ENCODE measurements around the gene NEAT1. TPM values are rescaled to one million over a fixed set of nuclear protein-coding genes. Genes with fewer than 3 reads are reported as not detected.

NEAT1 gene
- total RNA-seq, 1 experiment from 2014 or later, result 564 TPM

DNA sequence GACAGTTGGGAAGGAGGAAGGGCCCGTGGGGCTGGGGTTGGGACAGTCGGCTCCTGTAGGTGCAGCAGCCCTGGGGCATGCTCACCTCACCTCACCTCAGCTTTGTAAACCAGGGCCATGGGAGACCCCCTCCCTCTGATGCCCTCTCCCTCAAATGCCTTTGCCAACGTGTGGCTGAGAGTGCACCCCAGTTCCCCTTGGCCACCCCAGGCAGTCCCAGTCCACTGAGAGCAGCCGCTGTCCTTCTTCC, 4.2 kb upstream of the NEAT1 start:
- TF ChIP-seq, protein P1, sequence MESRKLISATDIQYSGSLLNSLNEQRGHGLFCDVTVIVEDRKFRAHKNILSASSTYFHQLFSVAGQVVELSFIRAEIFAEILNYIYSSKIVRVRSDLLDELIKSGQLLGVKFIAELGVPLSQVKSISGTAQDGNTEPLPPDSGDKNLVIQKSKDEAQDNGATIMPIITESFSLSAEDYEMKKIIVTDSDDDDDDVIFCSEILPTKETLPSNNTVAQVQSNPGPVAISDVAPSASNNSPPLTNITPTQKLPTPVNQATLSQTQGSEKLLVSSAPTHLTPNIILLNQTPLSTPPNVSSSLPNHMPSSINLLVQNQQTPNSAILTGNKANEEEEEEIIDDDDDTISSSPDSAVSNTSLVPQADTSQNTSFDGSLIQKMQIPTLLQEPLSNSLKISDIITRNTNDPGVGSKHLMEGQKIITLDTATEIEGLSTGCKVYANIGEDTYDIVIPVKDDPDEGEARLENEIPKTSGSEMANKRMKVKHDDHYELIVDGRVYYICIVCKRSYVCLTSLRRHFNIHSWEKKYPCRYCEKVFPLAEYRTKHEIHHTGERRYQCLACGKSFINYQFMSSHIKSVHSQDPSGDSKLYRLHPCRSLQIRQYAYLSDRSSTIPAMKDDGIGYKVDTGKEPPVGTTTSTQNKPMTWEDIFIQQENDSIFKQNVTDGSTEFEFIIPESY (IDR thresholded peaks at IDR 0.05; ENCODE audit: extremely low read depth, insufficient replicate concordance, low read length), result no peak
- TF ChIP-seq EZH2 (IDR thresholded peaks at IDR 0.05), result no peak
- no peak for TF ChIP-seq YY1 (IDR thresholded peaks at IDR 0.05; ENCODE audit: extremely low read depth, insufficient replicate concordance, low read depth, low read length)
- no peak for TF ChIP-seq RAD21 (IDR thresholded peaks at IDR 0.05; ENCODE audit: low read depth)
- no peak for TF ChIP-seq POLR2A (IDR thresholded peaks at IDR 0.05; ENCODE audit: borderline replicate concordance, extremely low read depth, insufficient read depth, insufficient read length)
- TF ChIP-seq FOSL1 (IDR thresholded peaks at IDR 0.05; ENCODE audit: low read depth), result no peak
- no peak for TF ChIP-seq EGR1 (IDR thresholded peaks at IDR 0.05; ENCODE audit: low read depth)
- TF ChIP-seq SRF (IDR thresholded peaks at IDR 0.05; ENCODE audit: low read depth), result no peak
- TF ChIP-seq, protein P2, sequence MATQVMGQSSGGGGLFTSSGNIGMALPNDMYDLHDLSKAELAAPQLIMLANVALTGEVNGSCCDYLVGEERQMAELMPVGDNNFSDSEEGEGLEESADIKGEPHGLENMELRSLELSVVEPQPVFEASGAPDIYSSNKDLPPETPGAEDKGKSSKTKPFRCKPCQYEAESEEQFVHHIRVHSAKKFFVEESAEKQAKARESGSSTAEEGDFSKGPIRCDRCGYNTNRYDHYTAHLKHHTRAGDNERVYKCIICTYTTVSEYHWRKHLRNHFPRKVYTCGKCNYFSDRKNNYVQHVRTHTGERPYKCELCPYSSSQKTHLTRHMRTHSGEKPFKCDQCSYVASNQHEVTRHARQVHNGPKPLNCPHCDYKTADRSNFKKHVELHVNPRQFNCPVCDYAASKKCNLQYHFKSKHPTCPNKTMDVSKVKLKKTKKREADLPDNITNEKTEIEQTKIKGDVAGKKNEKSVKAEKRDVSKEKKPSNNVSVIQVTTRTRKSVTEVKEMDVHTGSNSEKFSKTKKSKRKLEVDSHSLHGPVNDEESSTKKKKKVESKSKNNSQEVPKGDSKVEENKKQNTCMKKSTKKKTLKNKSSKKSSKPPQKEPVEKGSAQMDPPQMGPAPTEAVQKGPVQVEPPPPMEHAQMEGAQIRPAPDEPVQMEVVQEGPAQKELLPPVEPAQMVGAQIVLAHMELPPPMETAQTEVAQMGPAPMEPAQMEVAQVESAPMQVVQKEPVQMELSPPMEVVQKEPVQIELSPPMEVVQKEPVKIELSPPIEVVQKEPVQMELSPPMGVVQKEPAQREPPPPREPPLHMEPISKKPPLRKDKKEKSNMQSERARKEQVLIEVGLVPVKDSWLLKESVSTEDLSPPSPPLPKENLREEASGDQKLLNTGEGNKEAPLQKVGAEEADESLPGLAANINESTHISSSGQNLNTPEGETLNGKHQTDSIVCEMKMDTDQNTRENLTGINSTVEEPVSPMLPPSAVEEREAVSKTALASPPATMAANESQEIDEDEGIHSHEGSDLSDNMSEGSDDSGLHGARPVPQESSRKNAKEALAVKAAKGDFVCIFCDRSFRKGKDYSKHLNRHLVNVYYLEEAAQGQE (IDR thresholded peaks at IDR 0.05; ENCODE audit: low read depth), result no peak
- no peak for TF ChIP-seq CEBPB (IDR thresholded peaks at IDR 0.05; ENCODE audit: low read depth)
- TF ChIP-seq SP1 (IDR thresholded peaks at IDR 0.05; ENCODE audit: low read depth), result no peak
- no peak for TF ChIP-seq CBX3 (IDR thresholded peaks at IDR 0.05; ENCODE audit: low read depth)
- TF ChIP-seq, protein P3, sequence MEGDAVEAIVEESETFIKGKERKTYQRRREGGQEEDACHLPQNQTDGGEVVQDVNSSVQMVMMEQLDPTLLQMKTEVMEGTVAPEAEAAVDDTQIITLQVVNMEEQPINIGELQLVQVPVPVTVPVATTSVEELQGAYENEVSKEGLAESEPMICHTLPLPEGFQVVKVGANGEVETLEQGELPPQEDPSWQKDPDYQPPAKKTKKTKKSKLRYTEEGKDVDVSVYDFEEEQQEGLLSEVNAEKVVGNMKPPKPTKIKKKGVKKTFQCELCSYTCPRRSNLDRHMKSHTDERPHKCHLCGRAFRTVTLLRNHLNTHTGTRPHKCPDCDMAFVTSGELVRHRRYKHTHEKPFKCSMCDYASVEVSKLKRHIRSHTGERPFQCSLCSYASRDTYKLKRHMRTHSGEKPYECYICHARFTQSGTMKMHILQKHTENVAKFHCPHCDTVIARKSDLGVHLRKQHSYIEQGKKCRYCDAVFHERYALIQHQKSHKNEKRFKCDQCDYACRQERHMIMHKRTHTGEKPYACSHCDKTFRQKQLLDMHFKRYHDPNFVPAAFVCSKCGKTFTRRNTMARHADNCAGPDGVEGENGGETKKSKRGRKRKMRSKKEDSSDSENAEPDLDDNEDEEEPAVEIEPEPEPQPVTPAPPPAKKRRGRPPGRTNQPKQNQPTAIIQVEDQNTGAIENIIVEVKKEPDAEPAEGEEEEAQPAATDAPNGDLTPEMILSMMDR (IDR thresholded peaks at IDR 0.05 in 2 of 3, conservative IDR thresholded peaks at IDR 0.05 in 1 of 3; ENCODE audit: borderline replicate concordance in 1 of 3, insufficient read depth in 1 of 3, low read depth in 2 of 3, low read length in 2 of 3), result no peak
- no peak for TF ChIP-seq TCF7L2 (IDR thresholded peaks at IDR 0.05; ENCODE audit: borderline replicate concordance, extremely low read depth, insufficient read depth, insufficient read length)
- no peak for TF ChIP-seq SIN3A (IDR thresholded peaks at IDR 0.05; ENCODE audit: low read depth)
- TF ChIP-seq POLR2AphosphoS5 (IDR thresholded peaks at IDR 0.05; ENCODE audit: low read depth, low read length), result no peak
- no peak for TF ChIP-seq EZH2phosphoT487 (IDR thresholded peaks at IDR 0.05; ENCODE audit: borderline replicate concordance)
- no peak for TF ChIP-seq ZNF274 (IDR thresholded peaks at IDR 0.05; ENCODE audit: low read depth, low read length)
- no peak for TF ChIP-seq ELF1 (IDR thresholded peaks at IDR 0.05; ENCODE audit: borderline replicate concordance, low read depth)
- BruUV-seq (replicated peaks), result no TSS peak
- intact Hi-C loops (cut with micrococcal nuclease), result loop anchor here (2.0 kb wide), 1 partner anchor 80 kb away; the partner anchor contains the start of gene MALAT1
- Histone ChIP-seq H3K9me2 (ENCODE audit: insufficient read depth) (no peaks in the 10 kb centered on the region), H3K79me2 (ENCODE audit: insufficient read depth, low read length) (peaks cover 16% of the 10 kb centered on the region), H3K36me3 (ENCODE audit: control insufficient read depth in 1 of 2, insufficient read depth in 2 of 2, low read length in 2 of 2) (no peaks in the 10 kb centered on the region), H3K27me3 (ENCODE audit: insufficient read depth, low read length) (no peaks in the 10 kb centered on the region), H4K20me1 (ENCODE audit: insufficient read depth) (no peaks in the 10 kb centered on the region), H3K9ac (ENCODE audit: low read length) (peak overlapping the region; percentile 95), H3K4me2 (ENCODE audit: low read length) (peak overlapping the region; percentile 96), H3K4me1 (ENCODE audit: control insufficient read depth in 1 of 2, insufficient read depth in 2 of 2, low read length in 2 of 2) (peaks cover 52 to 78% of the 10 kb centered on the region in 2 experiments), H3K4me3 (replicated peaks in 1 of 2; ENCODE audit: low read depth in 1 of 2, low read length in 2 of 2) (peak overlapping the region; percentile 40 to 56), H2AFZ (ENCODE audit: low read depth, low read length, poor library complexity, severe bottlenecking) (no peak overlapping the region), H3K9me3 (ENCODE audit: control insufficient read depth in 1 of 2, insufficient read depth in 1 of 2, low read depth in 1 of 2, low read length in 2 of 2) (no peaks in the 10 kb centered on the region), H3K27ac (ENCODE audit: low read depth, low read length) (peak overlapping the region; percentile 100)
- ATAC-seq (no peak), DNase-seq (ENCODE audit: low read depth, low spot score) (no peak)
- ChIA-PET POLR2A (interaction anchor here (1.2 to 15.5 kb wide), 4 partner anchors 10 to 80 kb away, joined by 10 to 910 read pairs (median 84); partner anchors contain the start of gene MALAT1), RAD21 (ENCODE audit: low non-redundant PET in 1 of 2, low total read pairs in 2 of 2, uncharacterized antibody in 2 of 2, unreplicated experiment in 2 of 2) (interaction anchor here in 1 of 2 experiments (1.0 kb wide), 1 partner anchor 103 kb away, joined by 4 read pairs; no protein-coding TSS in a partner anchor), CTCF (interaction anchor here (1.5 to 2.1 kb wide), 3 partner anchors 51 to 92 kb away, joined by 5 to 9 read pairs (median 8); no protein-coding TSS in a partner anchor)
